Activated CD4-positive, alpha-beta T cell treated with anti-CD3 and anti-CD28 coated beads, Interleukin-2, amount 50 U/mL, for 16 hours (primary cell): ENCODE results near the gene STRBP.
"Not testable (repeated sequence)": the region's sequence is repeated elsewhere in the genome, so short reads cannot be mapped to it uniquely, and the experiment has no call there.

Experiments
- DNase-seq: peaks from one replicate; pipeline ENCODE4 v3.0.0-alpha.2; 2020

Gene STRBP

DNA sequence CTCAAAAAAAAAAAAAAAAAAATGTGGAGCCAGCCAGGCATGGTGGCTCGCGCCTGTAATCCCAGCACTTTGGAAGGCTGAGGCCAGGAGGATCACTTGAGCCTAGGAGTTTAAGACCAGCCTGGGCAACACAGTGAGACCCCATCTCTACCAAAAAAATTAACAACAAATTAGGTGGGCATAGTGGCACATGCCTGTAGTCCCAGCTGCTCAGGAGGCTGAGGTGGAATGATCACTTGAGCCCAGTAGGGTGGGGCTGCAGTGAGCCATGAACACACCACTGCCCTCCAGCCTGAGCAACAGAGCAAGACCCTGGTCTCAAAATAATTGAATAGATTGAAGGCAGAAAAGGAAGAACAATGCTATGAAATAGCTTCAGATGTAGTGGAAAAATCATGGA is 82.4 kb downstream of the STRBP start:
- DNase-seq, result not testable (repeated sequence)

DNA sequence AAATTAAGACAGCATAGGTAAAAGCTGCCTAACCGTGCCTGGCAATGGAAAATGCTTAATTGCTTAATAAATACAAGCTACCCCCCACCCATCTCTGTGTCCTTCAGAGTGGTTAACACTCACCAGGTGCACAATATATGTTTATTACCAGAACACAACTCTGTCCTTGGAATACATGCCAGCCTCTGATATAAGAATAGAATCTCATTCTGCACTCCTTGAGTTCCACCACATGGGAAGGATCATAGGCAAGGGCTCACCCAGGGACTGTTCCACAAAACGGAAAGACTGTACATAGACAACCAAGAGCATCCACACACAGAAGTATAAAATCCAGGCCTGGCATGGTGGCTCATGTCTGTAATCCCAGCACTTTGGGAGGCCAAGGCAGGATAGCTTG is 91.4 kb downstream of the STRBP start:
- DNase-seq, result no peak

DNA sequence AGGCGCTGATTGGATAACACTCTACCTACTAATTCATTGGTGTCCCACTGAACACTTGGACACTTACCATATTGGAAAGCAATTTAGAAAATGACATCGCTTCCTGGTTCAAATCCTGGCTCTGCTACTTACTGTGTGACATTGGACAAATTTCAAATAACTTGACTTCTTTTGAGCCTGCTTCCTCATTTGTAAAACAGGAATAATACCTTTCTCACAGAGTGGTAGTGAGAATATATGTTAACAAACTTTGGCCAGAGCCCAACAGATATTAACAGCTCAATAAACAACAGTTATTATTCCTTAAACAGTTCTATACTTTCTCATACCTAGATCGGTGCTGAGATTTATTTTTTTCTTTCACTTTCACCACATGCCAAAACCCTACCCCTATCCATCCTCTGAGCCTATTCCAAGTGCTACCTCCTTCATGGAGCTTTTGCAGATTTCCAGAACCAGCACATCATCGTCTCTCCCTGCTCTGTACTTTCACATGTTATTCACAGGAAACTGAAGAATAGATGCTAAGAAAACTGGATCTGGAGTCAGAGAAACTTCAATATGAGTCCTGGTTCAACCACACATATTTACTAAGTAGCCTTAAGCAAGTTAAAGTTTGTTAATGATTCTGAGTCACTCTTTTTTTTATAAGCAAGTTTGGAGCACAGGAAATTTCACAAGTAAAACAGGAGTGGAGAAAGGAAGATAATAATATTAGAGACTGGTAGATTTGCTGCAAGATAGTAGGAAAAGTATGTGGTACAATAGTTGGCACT is 92.3 kb downstream of the STRBP start:
- no peak for DNase-seq

DNA sequence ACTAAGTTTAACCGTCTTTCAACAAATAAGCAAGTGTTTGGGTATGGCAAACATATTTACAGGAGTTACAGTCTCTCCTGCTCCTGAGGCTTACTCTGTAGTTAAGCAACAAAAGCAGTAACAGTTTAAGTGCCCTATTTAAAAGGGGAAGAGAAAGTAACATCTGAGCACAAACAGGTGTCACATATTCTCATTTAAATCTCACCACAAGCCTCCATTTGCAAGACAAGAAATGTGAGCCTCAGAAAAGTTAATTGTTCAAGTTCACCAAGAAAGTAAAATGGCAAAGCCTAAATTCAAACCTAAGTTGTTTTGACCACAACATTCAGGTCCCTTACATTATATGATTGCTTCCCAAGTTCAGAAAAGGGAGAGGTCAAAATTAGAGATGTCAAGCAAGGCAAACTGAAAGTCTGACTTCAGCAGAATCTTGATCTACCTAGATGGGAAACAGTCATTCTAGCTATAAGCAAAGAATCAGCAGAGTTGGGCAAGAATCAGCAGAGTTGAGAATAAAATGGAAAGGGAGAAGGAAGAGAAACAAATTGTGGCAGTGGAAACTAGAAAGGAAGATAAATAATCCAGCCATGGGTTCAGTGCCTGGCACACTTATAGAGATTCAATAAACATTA is 93.4 kb downstream of the STRBP start:
- no peak for DNase-seq

DNA sequence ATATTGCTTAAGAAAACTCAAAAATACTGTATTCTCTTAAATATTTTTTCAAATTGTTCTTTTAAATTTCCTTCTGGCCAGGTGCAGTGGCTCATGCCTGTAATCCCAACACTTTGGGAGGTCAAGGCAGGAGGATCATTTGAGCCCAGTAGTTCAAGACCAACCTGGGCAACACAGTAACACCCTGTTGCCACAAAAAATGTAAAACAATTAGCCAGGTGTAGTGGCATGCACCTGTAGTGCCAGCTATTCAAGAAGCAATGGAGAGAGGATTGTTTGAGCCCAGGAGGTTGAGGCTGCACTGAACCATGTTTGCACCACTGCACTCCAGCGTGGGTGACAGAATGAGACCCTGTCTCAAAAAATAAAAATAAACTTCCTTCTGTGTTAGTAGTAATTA is 94.3 kb downstream of the STRBP start:
- DNase-seq, result no peak

DNA sequence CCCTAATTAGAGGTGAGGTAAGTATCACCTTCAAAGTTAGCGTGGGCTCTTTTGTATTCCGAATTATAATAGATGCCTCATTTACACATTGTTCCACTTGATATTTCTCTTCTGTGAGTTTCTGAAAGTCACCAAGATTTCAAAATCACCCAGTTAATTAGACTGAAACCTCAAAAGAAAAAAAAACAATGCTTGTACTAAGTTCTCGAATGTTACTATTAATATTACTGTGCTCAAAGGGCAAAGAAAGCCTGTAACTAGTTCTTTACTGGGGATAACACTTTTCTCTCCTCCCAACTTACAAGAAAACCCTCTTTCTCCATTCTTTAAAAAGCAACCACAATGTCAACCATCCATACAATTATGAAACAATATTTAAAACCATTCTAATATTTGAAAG is 98.5 kb downstream of the STRBP start:
- DNase-seq, result no peak

DNA sequence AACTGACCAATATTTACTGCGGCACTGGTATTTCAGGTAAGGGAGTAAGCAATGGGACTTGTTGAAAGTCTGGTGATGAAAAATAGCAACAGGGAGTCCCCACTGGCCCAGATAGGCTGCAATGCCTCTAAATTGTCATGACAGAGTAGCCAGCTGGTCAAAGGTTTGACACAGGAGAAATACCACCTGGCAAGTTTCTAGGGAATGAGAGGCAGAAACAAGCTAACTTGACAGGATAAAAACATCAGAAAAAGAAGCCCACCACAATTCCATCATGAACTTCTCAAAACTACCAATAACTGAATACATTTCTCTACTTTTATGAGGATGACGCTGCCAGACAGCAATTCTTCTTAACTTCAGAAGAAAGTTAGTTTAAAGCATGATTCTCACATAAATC is 99.8 kb downstream of the STRBP start:
- DNase-seq, result no peak

DNA sequence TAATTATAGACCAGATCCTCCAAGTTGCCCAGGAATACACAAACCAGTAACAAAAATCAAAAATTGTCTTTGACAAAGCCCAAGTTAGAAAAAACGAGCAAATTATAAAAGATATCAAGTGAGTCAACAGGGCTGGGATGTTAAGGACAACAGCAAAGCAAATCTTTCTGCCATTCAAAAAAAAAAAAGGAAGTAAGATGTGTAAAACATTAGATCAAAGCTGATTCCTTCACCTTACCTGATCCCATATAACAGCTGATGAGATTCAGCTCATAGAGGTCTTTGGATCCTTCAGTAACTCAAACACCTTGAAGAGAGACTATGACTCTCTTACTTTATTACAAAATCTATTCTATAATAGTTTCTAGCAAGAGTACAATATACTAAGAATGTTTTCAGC is 100.9 kb downstream of the STRBP start:
- no peak for DNase-seq

DNA sequence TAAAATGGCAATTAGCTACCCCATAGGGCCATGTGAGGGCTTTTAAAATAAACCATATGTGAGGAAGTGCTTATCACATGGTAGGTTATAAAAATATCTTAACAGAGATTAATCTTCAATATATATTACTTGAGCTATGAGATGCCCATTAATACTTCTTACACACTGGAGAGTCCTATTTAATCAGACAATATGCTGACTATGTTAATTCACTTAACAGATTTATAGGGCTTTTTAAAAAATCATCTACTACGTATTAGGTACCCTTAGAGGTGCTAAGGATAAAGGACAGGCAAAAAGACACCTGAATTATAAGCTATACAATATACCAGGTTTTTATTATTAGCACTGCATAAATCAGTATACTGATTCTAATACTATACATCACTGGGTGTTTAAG is 102.6 kb downstream of the STRBP start:
- no peak for DNase-seq

DNA sequence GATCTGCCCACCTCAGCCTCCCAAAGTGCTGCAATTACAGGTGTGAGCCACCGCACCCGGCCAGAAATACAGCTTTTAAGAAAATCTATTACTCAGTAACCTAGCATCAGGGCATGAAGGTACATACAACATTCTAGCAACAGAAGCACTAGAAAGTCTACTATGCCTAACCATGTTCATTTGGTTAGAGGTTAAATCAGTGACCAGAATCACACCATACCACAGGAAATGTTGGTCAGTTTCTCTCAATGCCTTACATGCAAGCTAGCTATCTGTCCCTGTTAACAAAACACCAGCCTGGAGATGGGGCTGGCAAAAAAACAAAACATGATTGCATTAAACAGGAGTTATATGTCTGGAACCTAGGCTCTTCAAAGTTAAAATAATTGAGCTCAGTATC is 104.1 kb downstream of the STRBP start:
- DNase-seq, result no peak

DNA sequence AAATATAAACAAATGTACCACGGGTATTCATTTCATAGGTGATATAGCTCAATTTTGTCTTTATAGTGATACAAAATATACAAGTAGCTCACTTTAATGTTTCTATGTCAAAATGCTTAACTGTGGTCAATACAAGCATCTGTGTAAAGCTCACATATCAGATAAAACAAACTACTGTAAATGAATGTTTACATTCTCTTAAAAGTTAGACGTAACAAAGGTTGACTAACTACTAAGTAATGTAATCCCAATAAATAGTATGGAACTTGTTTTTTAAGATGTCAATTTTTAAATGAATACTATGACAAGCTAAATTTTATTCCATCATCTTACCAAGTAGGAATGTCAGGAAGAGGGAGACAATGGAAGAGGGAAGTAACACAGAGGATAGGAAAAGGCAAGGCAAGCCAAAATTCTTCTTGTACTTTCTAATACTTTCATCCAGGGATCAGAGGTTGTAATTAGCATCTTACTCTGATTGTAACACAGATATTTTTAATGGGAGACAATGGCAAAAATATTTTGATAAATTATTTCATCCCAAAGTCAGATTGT is 105.5 kb downstream of the STRBP start:
- no peak for DNase-seq

DNA sequence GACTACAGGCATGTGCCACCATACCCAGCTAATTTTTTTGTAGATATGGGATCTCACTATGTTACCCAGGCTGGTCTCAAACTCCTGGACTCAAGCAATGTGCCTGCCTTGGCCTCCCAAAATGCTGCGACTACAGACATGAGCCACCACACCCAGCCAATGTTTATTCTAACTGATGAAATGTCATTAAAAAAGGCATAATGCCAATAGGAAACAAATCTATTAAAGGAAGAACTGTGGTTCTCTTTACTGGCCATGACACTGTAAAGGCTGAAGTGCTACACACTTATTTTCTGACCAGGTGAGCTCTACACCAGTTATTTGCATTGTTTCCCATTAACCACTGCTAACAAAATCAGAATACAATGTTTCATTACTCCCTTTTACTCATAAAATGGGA is 106.0 kb downstream of the STRBP start:
- no peak for DNase-seq

DNA sequence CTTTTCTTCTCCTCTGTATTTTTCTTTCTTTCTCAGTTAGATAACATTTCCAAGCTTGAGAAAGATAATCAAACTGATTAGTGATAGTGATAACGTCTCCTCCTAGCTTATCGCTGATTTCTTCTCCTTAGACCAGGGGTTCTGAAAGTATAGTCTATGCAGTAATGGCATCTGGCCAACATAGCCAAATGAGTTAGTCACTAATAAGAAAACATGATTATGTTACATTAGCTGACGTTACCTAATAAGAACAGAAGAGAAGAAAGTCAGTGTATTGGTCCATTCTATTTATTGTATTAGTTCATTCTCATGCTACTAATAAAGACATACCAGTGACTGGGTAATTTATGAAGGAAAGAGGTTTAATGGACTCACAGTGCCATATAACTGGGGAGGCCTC is 111.2 kb downstream of the STRBP start:
- no peak for DNase-seq

DNA sequence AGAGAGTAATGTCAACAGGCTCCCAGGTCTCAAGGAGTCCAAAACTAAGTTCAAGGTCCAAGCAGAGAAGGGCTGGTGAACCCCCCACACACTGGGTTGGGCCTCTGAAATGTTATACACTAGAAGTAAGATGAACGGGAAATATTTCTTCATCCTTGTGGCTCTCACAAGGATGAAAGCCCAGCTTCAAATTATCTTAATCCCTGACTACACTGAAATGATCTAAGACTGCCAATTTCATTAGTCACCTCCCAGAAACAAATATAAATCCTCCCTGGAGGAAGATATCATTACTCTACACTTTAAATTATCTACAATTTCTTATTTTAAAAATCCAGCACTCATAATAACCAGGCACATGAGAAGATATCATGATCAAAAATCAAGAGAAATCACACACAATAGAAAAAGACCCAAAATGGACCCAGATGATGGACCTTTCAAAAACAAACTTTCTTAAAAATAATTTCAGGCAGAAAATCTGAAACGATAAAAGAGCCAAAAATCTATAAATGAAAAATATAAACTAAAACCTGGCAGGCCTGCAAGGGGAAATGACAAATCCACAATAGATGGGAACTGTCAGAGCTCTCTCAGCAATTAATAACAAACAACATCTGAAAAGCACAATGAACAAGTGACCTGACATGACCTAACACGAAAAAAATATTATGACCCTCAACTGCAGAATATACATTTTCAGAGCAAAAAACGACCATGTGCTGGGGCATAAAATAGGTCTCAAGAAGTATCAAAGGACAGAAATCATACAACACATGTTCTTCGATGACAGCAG is 117.5 kb downstream of the STRBP start:
- no peak for DNase-seq

DNA sequence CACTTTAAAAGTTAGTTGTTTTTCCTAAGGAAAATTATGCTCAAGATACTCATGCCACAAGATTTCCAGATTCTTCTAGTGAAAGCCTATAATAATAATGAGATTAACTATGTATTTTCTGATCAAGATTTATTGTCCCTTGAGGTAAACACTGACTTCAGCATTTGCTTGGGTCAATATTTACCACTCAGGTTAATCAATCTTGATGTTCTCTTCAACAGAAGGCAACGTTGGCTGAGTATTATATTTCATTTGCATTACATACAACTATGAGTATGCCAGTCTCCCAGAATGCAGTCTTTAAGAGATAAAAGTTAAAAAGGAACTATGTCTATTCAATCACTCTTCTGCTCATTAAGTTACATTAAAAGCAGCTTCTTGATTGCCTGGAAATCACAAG is 119.3 kb downstream of the STRBP start:
- no peak for DNase-seq

DNA sequence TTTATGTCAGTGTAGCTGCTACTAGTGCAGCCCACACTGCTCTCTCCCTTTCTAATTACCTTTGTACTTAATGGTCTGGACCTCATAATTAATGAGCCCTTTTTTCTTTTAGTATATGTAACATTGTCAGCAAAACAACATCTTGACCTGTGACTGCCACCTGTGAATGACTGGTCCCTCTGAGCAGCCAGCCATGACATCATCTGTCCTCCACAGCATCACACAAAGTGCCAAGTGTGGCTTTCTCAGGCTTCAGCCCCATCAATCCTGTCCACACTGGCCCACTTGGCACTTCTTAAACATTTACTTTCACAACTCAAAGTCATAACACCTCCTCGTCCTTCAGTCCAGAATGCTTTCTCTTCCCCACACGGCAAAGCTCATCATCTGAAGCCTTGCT is 130.2 kb downstream of the STRBP start:
- no peak for DNase-seq

DNA sequence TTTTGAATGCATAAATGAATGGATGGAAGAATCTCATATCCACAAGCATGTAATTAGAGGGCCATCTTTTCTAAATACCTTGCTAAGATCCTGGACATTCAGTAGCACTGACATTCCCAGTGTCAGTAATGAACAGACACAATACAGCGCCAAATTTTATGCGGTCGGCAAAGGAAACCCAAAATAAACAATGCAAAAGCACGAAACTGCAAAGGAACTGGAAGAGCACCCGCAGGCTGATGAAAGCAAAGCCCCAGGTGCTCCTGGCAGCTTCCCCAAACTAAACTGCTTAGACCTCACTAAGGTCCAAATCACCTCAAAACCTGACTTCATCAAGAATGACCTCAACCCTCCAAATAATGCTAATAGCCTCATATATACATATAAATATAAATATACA is 133.0 kb downstream of the STRBP start:
- DNase-seq, result no peak

DNA sequence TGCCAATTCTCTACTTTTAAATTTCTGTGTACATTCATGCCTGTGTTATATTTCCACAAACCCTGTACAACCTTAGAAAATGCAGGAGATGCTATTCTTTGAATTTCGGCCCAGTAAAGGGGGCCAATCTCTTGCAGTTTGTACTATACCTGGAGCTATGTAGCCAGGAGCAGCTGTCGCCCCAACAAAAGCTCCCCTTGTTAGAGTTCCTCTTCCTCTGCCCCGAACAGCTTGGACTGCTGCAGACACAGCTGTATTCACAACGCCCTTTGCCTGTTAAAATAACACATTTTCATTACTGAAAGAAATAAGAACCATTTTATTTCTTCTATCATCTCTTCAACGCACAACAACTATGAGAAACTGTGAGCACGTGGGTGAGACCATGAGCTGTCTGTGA is 135.7 kb downstream of the STRBP start:
- DNase-seq, result no peak

DNA sequence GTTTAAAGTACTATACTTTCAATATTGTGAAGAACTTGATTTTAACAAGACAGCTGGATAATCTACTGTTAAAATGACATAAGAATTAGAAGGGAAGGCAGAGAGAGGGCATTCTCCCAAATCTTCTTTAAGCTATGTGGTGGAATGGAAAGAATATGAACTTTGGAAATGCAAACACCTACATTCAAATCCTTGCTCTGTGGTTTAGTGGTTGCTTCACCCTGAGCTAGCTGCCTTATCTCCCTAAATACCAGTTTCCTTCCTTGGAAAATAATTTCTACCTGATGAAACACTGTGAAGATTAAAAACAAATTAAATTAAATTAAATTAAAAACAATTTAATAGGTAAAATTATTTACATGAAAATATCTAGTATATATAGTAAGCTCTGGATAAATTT is 136.4 kb downstream of the STRBP start:
- no peak for DNase-seq

DNA sequence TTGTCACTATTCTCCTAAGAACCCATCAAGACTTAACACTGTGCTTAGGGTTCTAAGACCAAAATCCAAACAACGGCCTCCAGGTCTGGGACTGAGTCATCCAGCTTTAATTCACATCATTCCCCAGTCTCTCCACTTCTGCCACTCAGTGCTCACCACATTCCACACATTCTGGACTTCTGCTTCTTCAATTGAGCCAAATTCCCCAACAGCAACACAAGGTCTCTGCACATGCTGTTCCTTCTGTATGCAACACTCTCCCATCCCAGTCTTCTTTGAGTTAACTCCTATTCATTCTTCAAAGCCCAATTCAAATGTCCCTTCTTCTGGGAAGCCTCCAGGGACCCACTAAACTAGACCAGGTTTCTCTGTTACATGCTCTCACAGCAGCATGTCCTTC is 137.1 kb downstream of the STRBP start:
- no peak for DNase-seq

DNA sequence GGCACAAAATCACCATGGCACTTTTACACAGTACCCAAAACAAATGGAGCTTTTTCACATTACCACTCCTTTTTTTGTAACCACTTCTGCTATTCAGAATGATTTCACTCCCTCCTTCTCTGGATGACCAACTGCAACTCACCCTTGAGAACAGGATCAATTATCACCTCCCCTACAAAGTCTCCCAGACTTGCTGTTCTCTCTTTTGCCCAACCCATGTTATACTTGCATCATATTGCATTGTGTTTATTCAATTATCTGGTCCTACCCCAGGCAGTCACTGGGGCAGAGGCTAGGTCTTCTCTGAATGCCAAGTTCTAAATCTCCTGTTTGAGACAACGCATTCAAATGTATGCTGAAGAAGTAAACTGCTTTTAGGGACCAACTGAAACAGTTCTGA is 139.0 kb downstream of the STRBP start:
- no peak for DNase-seq

DNA sequence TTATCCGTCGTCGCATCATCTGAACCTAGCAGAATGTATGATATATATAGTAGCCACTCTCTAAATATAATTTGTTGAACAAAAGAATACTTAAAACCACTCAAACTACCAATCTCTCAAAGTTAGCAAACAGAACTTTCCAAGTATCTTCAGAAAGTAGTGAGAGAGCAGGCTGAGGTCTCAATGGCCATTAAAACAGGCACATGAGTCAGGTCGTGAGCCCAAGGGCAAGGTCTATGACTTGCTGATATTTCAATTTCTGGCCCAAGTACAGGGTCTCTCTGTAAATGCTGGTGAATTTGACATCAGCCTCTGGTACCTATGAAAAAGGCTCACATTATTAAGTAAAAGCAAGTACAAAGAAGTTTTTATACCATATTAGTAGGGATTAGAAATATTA is 139.8 kb downstream of the STRBP start:
- no peak for DNase-seq

DNA sequence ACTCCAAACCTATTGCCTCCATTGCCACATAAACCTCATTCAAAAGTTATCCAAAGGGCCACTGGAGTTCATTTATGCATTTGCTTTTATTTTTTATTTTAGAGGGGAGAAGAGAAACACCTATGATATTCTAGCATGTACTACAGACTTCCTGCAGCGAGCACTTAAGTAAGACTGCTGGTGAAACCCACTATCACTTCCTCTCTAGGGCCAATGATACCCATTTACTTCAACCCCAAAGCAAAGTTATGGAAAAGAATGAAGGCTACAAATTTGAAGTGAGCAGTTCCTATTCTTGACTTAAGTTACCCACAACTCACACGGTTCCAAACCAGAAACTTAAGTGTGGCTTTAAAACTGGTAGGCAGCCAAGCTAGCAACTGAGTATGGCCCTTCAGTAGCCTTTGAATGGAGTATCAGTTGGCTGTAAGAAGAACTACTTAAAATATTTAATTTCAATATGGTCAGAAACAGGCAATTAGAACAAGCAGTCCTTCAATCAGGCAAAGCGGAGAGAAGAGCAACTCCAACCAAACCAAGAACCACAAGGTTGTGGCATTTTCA is 140.8 kb downstream of the STRBP start:
- DNase-seq, result no peak

DNA sequence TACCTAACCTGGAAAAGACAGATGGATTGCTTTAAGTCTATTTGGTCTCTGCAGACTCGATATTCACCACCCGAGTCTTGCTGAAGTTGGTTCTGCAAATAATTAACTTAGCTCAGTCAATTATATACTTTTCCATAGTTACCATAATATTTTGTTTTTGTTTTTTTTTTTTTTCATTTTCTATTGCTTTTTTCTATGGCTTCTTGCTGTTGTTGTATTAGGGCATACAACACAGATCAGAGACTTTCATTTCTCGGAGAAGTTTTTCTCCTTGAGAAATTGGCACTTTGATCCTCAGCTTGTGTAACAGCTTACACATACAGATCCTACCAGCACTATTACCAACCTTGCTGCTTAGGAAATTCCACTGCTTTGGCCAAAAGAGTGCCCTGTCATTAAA is 146.9 kb downstream of the STRBP start:
- DNase-seq, result no peak
